Measurements from ENCODE around the gene BNIP1. TPM values are rescaled to one million over a fixed set of nuclear protein-coding genes. Genes with fewer than 3 reads are reported as not detected.
"Not testable (repeated sequence)": the region's sequence is repeated elsewhere in the genome, so short reads cannot be mapped to it uniquely, and the experiment has no call there.

BNIP1 gene
- total RNA-seq, 4 donors from 2014 or later = 5.4 to 9.4 (median 8.3) TPM

DNA sequence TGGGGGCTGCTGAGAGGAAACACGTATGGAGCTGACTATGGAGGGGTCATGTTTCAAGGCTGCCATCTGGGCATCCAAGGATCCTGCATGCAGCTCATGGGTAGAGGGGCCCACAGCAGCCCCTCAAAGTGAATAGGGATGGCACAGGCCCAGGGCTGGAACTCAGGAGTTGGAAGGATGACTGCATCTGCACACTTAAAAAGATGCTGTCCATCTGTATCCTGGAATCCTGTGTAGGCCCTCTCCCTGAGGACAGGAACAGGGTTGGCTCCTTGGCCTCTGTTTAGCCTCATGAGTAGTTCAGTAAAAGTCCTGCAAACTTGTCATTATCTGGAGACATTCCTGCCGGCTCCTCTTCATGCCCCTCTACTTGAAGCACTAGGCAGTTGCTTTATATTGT lies 4.0 kb downstream of the BNIP1 start:
- intact Hi-C loops (cut with DNase I) = loop anchor here (10.0 kb wide), 1 partner anchor 94 kb away; the partner anchor contains the start of gene CREBRF
- Histone ChIP-seq H3K4me1 (peaks cover 4 to 11% (median 10%) of the 10 kb centered on the region in 4 donors), H3K4me3 (no peak overlapping the region), H3K27me3 (no peaks in the 10 kb centered on the region), H3K9me3 (no peaks in the 10 kb centered on the region), H3K36me3 (peaks cover 17 to 57% (median 49%) of the 10 kb centered on the region in 4 donors), H3K27ac (replicated peaks in 1 of 4) (no peak overlapping the region)
- 64% methylated on average over 2 of the region's 2 CpGs for WGBS
- TF ChIP-seq EP300 (IDR thresholded peaks at IDR 0.05) (no peak), POLR2A (IDR thresholded peaks at IDR 0.05; ENCODE audit: low read depth) (no peak), POLR2AphosphoS5 (IDR thresholded peaks at IDR 0.05) (no peak)
- TF ChIP-seq, protein P1, sequence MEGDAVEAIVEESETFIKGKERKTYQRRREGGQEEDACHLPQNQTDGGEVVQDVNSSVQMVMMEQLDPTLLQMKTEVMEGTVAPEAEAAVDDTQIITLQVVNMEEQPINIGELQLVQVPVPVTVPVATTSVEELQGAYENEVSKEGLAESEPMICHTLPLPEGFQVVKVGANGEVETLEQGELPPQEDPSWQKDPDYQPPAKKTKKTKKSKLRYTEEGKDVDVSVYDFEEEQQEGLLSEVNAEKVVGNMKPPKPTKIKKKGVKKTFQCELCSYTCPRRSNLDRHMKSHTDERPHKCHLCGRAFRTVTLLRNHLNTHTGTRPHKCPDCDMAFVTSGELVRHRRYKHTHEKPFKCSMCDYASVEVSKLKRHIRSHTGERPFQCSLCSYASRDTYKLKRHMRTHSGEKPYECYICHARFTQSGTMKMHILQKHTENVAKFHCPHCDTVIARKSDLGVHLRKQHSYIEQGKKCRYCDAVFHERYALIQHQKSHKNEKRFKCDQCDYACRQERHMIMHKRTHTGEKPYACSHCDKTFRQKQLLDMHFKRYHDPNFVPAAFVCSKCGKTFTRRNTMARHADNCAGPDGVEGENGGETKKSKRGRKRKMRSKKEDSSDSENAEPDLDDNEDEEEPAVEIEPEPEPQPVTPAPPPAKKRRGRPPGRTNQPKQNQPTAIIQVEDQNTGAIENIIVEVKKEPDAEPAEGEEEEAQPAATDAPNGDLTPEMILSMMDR (IDR thresholded peaks at IDR 0.05) = no peak
- no peak for DNase-seq (ENCODE audit: extremely low spot score)

DNA sequence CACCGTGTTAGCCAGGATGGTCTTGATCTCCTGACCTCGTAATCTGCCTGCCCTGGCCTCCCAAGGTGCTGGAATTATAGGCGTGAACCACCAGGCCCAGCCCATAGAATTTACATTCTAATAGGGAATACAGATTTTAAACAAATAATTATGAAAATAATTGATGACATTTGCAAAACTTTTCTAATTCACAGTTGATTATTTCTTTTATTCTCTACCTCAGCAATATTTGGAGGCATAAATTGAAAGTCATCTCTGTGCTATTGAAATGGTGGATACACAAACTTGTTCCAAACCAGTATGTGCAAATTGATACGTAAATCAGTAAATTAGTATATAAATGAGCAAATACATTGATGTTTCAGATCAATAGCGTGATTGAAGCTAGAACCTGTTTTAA lies 8.2 kb downstream of the BNIP1 start:
- TF ChIP-seq POLR2AphosphoS5 (IDR thresholded peaks at IDR 0.05) (no peak), EP300 (IDR thresholded peaks at IDR 0.05) (no peak), POLR2A (IDR thresholded peaks at IDR 0.05; ENCODE audit: low read depth) (no peak)
- TF ChIP-seq, protein P1 (IDR thresholded peaks at IDR 0.05) = no peak
- Histone ChIP-seq H3K27me3 (no peaks in the 10 kb centered on the region), H3K36me3 (peaks cover 36 to 90% (median 78%) of the 10 kb centered on the region in 4 donors), H3K27ac (replicated peaks in 1 of 4) (no peak overlapping the region), H3K9me3 (no peaks in the 10 kb centered on the region), H3K4me1 (no peaks in the 10 kb centered on the region), H3K4me3 (no peak overlapping the region)
- no peak for DNase-seq (ENCODE audit: extremely low spot score)
- intact Hi-C loops (cut with DNase I) = no loop called here
- WGBS = 92% methylated on average over 5 of the region's 5 CpGs

DNA sequence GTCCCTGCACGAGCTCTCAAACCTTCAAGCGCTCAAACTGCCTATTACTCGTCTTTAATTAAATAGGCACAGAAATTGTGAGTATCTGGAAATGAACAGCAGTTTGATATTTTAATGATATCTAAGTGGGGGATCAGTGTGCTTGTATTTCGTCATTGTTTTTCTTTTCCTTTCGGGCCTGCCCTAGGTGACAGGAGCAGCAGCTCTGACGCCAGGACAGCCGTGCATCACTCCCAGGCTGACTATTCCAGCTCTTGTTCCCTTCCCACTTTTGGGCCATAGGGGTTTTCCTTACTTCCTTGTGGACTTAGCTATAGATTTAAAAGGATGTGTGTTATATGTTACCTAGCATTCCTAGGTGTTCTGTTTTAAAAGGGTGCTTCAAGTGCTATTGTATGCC lies 9.5 kb downstream of the BNIP1 start:
- DNase-seq (ENCODE audit: extremely low spot score) = no peak
- Histone ChIP-seq H3K36me3 (peaks cover 27 to 93% (median 81%) of the 10 kb centered on the region in 4 donors), H3K4me3 (no peak overlapping the region), H3K27ac (replicated peaks in 1 of 4) (no peak overlapping the region), H3K4me1 (no peaks in the 10 kb centered on the region), H3K27me3 (no peaks in the 10 kb centered on the region), H3K9me3 (no peaks in the 10 kb centered on the region)
- no peak for TF ChIP-seq POLR2A (IDR thresholded peaks at IDR 0.05; ENCODE audit: low read depth)
- no peak for TF ChIP-seq EP300 (IDR thresholded peaks at IDR 0.05)
- no peak for TF ChIP-seq POLR2AphosphoS5 (IDR thresholded peaks at IDR 0.05)
- TF ChIP-seq, protein P1 (IDR thresholded peaks at IDR 0.05) = no peak
- WGBS = 86% methylated on average over 7 of the region's 7 CpGs
- intact Hi-C loops (cut with DNase I) = no loop called here

DNA sequence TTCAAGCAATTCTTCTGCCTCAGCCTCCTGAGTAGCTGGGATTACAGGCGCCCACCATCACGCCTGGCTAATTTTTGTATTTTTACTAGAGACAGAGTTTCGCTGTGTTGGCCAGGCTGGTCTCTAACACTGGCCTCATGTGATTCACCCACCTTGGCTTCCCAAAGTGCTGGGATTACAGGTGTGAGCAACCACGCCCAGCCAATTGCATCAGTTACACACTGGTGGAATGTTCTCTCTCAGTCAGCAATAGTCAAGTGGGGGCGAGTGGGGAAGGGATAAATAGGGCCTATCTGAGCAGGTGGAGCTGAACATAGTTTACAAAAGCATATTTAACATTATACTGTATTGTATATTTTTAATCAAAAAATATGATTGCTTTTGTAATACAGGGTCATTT lies 10.3 kb downstream of the BNIP1 start:
- H3K9me3 ChIP-seq; H3K27me3 ChIP-seq; H3K4me1 ChIP-seq; H3K4me3 ChIP-seq; DNase-seq (ENCODE audit: extremely low spot score); intact Hi-C loops (cut with DNase I); H3K27ac ChIP-seq (replicated peaks in 1 of 4): not testable (repeated sequence)
- WGBS = 92% methylated on average over 5 of the region's 5 CpGs
- peaks cover 25 to 93% (median 79%) of the 10 kb centered on the region in 4 donors for H3K36me3 ChIP-seq

DNA sequence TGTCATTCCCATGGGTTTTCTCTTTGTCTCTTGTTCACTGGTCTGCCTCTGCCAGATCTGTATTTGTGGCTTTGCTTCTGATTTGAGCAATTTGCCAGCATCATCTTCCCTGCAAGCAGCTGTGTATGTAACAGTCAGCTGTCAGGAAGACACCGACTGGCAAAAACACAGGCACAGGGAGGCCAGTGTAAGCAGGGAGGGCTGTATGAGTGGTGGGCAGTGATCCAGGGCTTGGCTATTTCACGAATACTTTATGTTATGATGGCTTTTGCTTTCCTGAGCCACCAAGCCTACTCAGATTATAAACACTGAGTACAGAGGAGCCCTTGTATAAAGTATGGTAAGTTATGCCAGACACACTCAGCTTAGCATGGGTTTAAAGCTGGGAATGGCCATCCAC lies 11.6 kb downstream of the BNIP1 start:
- H3K4me3 ChIP-seq = no peak overlapping the region
- H3K27ac ChIP-seq (replicated peaks in 1 of 4) = no peak overlapping the region
- intact Hi-C loops (cut with DNase I) = no loop called here
- H3K4me1 ChIP-seq = no peaks in the 10 kb centered on the region
- H3K27me3 ChIP-seq = no peaks in the 10 kb centered on the region
- no peaks in the 10 kb centered on the region for H3K9me3 ChIP-seq
- no peak for DNase-seq (ENCODE audit: extremely low spot score)
- TF ChIP-seq EP300 (IDR thresholded peaks at IDR 0.05) (no peak), POLR2AphosphoS5 (IDR thresholded peaks at IDR 0.05) (no peak), POLR2A (IDR thresholded peaks at IDR 0.05; ENCODE audit: low read depth) (no peak)
- TF ChIP-seq, protein P1 (IDR thresholded peaks at IDR 0.05) = no peak
- H3K36me3 ChIP-seq = peaks cover 37 to 98% (median 84%) of the 10 kb centered on the region in 4 donors
- WGBS = 19% methylated on average over 2 of the region's 2 CpGs
